A549 treated with Hydrocortisone at 1 μM for 4 hours (cell line): Measurements from ENCODE around the gene FBXL7. TPM values are rescaled to one million over a fixed set of nuclear protein-coding genes. Genes with fewer than 3 reads are reported as not detected.

Experiments
- total RNA-seq: library from RNA; stranded (reverse); fragments of 200-300 nt; extraction: Qiagen RNA extraction; gene quantifications from 5 replicates; pipeline ENCODE4 v1.2.3, GENCODE V29; 2022

FBXL7 gene
- 1.2 to 1.6 TPM (median 1.4 TPM) in 5 replicates for total RNA-seq

GRCh38 chr5:15499528-15500324 is at the start of gene FBXL7:
Gene FBXL7, plus strand, starts transcription at chr5:15500180.

